Liver (tissue), 9 donors: ENCODE measurements around the gene MAN1A2. TPM values are rescaled to one million over a fixed set of nuclear protein-coding genes. Genes with fewer than 3 reads are reported as not detected.
"Not testable (repeated sequence)": the region's sequence is repeated elsewhere in the genome, so short reads cannot be mapped to it uniquely, and the experiment has no call there.

Source experiments
- DNase-seq: peaks from one replicate; pipeline ENCODE4 v3.0.0-alpha.2; 2017; ENCODE audit warnings: low spot score
- H3K27ac ChIP-seq, 2 donors: one replicate each; pipeline ENCODE4 v1.7.0; 2013; ENCODE audit warnings: inconsistent platforms in 2 of 2, low read length in 2 of 2, control low read depth in 1 of 2, low read depth in 1 of 2, mild to moderate bottlenecking in 1 of 2
- H3K27me3 ChIP-seq, 4 donors: one replicate each; pipeline versions ENCODE4 v1.6.1 to v1.7.0; 2013; ENCODE audit warnings: low read length in 3 of 4, inconsistent platforms in 1 of 4, mild to moderate bottlenecking in 1 of 4, moderate library complexity in 1 of 4; ENCODE audit not compliant: control insufficient read depth in 4 of 4, insufficient read depth in 4 of 4
- H3K36me3 ChIP-seq, 4 donors: one replicate each; pipeline versions ENCODE4 v1.6.1 to v1.7.0; 2013; ENCODE audit warnings: low read length in 3 of 4, mild to moderate bottlenecking in 3 of 4, low read depth in 1 of 4, moderate library complexity in 1 of 4; ENCODE audit not compliant: control insufficient read depth in 4 of 4, insufficient read depth in 3 of 4
- H3K4me1 ChIP-seq, 4 donors: one replicate each; pipeline versions ENCODE4 v1.6.1 to v1.7.0; 2013; ENCODE audit warnings: low read length in 3 of 4, mild to moderate bottlenecking in 3 of 4, moderate library complexity in 1 of 4; ENCODE audit not compliant: control insufficient read depth in 4 of 4, insufficient read depth in 4 of 4
- H3K4me3 ChIP-seq, 3 donors: one replicate each; pipeline versions ENCODE4 v1.6.1 to v1.7.0; 2013; ENCODE audit warnings: low read length in 3 of 3, control low read depth in 1 of 3, low read depth in 1 of 3, mild to moderate bottlenecking in 1 of 3
- H3K9ac ChIP-seq, 2 donors: one replicate each; pipeline ENCODE4 v1.7.0; 2013; ENCODE audit warnings: low read length in 2 of 2, mild to moderate bottlenecking in 2 of 2, moderate library complexity in 2 of 2, control low read depth in 1 of 2, low read depth in 1 of 2
- H3K9me3 ChIP-seq, 4 donors: one replicate each; pipeline versions ENCODE4 v1.6.1 to v1.7.0; 2013; ENCODE audit warnings: low read length in 3 of 4; ENCODE audit not compliant: control insufficient read depth in 4 of 4
- CTCF ChIP-seq: fragments of 150-350 bp; IDR thresholded peaks from 2 replicates; pipeline ENCODE4 v1.5.1; 2017; ENCODE audit warnings: improper control_type of control experiment, low read depth, low read length; ENCODE audit not compliant: missing input control
- EGR1 ChIP-seq, 2 donors: IDR thresholded peaks; 2 replicates each; pipeline ENCODE4 v1.6.1; 2016 to 2018; ENCODE audit warnings: antibody characterized with exemption in 2 of 2, low read depth in 2 of 2
- HNF4A ChIP-seq, 2 donors: conservative IDR thresholded peaks; 2 replicates each; pipeline ENCODE4 v1.6.1; 2016; ENCODE audit warnings: antibody characterized with exemption in 2 of 2, mild to moderate bottlenecking in 2 of 2
- JUND ChIP-seq, 2 donors: IDR thresholded peaks; 2 replicates each; pipeline ENCODE4 v1.6.1; 2016; ENCODE audit warnings: antibody characterized with exemption in 2 of 2
- MAX ChIP-seq: IDR thresholded peaks from 2 replicates; pipeline ENCODE4 v1.6.1; 2016; ENCODE audit warnings: antibody characterized with exemption
- NR2F2 ChIP-seq: IDR thresholded peaks from 2 replicates; pipeline ENCODE4 v1.6.1; 2016; ENCODE audit warnings: antibody characterized with exemption
- RAD21 ChIP-seq, 2 donors: IDR thresholded peaks; 2 replicates each; pipeline ENCODE4 v1.6.1; 2016; ENCODE audit warnings: antibody characterized with exemption in 2 of 2, mild to moderate bottlenecking in 2 of 2
- RXRA ChIP-seq, 2 donors: IDR thresholded peaks; 2 replicates each; pipeline ENCODE4 v1.6.1; 2017 to 2018; ENCODE audit warnings: antibody characterized with exemption in 2 of 2, mild to moderate bottlenecking in 1 of 2
- SP1 ChIP-seq: IDR thresholded peaks from 2 replicates; pipeline ENCODE4 v1.6.1; 2018; ENCODE audit warnings: antibody characterized with exemption, mild to moderate bottlenecking
- TAF1 ChIP-seq: conservative IDR thresholded peaks from 2 replicates; pipeline ENCODE4 v1.6.1; 2016; ENCODE audit warnings: antibody characterized with exemption, mild to moderate bottlenecking
- ZBTB33 ChIP-seq: IDR thresholded peaks from 2 replicates; pipeline ENCODE4 v1.6.1; 2016; ENCODE audit warnings: antibody characterized with exemption
- WGBS: extraction: QIAGEN DNeasy Blood & Tissue Kit; methylation state at CpG from one replicate; pipeline ENCODE4 v1.1.7; 2013; 5-methylcytosine and 5-hydroxymethylcytosine counted together
- polyA plus RNA-seq, 2 donors: library from polyadenylated mRNA; stranded (reverse) in 1 of 2; unstranded in 1 of 2; fragments of 200-250 nt in 1 of 2; fragments of >200 nt in 1 of 2; fragmentation: Nextera tagmentation in 1 of 2; extraction: Ambion mirVana in 1 of 2; gene quantifications; one replicate each; pipeline versions ENCODE4 v1.2.1 to v1.2.3, GENCODE V29; 2013 to 2015
- total RNA-seq, 2 donors: library from RNA; depleted of rRNA; stranded (reverse); fragments of >200 nt; gene quantifications; one replicate each; pipeline ENCODE4 v1.2.3, GENCODE V29; 2014
- donor health status: healthy.
- donor health status: healthy.
- donor health status: healthy.
- donor health status: healthy.
- donor health status: healthy.

The MAN1A2 gene
- total and polyA plus RNA-seq, 4 donors: 10.9 to 58.7 (median 25.1) TPM

GRCh38 chr1:117473063-117473462, 105.8 kb downstream of the MAN1A2 start:
- no peak overlapping the region for H3K9ac ChIP-seq
- H3K27ac ChIP-seq: no peak overlapping the region
- H3K27me3 ChIP-seq: no peaks in the 10 kb centered on the region
- no peak for DNase-seq
- H3K36me3 ChIP-seq: peaks cover 1 to 10% (median 6%) of the 10 kb centered on the region in 4 donors
- TF ChIP-seq CTCF (no peak), RXRA (IDR thresholded peaks at IDR 0.05) (no peak), HNF4A (conservative IDR thresholded peaks at IDR 0.05) (no peak), ZBTB33 (no peak), SP1 (no peak), MAX (no peak), TAF1 (no peak), EGR1 (IDR thresholded peaks at IDR 0.05; ENCODE audit: low read depth in 2 of 2) (no peak)
- H3K4me1 ChIP-seq: no peaks in the 10 kb centered on the region
- no peaks in the 10 kb centered on the region for H3K9me3 ChIP-seq
- no peak overlapping the region for H3K4me3 ChIP-seq

GRCh38 chr1:117475495-117475894, 108.2 kb downstream of the MAN1A2 start:
- H3K9me3 ChIP-seq, H3K36me3 ChIP-seq, H3K9ac ChIP-seq, H3K27me3 ChIP-seq, H3K4me3 ChIP-seq, DNase-seq, H3K27ac ChIP-seq, H3K4me1 ChIP-seq: not testable (repeated sequence)
- 100% methylated on average over 2 of the region's 2 CpGs for WGBS

GRCh38 chr1:117479086-117479485, 111.8 kb downstream of the MAN1A2 start:
- TF ChIP-seq HNF4A (conservative IDR thresholded peaks at IDR 0.05) (no peak), RAD21 (IDR thresholded peaks at IDR 0.05) (no peak), NR2F2 (no peak), JUND (IDR thresholded peaks at IDR 0.05) (no peak)
- H3K9ac ChIP-seq: no peak overlapping the region

More at GRCh38 chr1:117479086-117479485, 111.8 kb downstream of the MAN1A2 start:
- DNase-seq: no peak
- Histone ChIP-seq H3K27me3 (no peaks in the 10 kb centered on the region), H3K9me3 (no peaks in the 10 kb centered on the region), H3K4me3 (no peak overlapping the region), H3K36me3 (peaks cover 0 to 12% (median 4%) of the 10 kb centered on the region in 4 donors), H3K27ac (no peak overlapping the region), H3K4me1 (no peaks in the 10 kb centered on the region)
